ENCODE measurements around the gene CAV1.

DNA sequence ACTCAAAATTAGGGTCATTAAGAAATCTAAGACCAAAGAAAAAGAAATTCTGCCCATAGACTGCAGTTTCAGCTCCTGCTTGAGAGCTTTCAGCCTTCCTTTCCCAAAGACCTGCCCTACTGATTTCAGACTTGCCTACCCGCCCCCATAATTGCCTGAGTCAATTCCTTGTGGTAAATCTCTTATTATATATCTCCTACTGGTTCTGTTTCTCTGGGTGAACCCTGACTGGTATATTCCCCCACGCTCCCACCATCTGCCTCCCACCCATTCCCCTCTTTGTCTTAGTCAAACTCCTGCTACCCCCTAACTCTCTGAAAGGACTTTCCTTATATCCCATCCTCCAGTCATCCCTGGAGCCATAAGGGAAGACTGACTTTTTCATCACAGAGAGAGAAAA is 82.5 kb downstream of the CAV1 start:
- TF ChIP-seq, protein P1, sequence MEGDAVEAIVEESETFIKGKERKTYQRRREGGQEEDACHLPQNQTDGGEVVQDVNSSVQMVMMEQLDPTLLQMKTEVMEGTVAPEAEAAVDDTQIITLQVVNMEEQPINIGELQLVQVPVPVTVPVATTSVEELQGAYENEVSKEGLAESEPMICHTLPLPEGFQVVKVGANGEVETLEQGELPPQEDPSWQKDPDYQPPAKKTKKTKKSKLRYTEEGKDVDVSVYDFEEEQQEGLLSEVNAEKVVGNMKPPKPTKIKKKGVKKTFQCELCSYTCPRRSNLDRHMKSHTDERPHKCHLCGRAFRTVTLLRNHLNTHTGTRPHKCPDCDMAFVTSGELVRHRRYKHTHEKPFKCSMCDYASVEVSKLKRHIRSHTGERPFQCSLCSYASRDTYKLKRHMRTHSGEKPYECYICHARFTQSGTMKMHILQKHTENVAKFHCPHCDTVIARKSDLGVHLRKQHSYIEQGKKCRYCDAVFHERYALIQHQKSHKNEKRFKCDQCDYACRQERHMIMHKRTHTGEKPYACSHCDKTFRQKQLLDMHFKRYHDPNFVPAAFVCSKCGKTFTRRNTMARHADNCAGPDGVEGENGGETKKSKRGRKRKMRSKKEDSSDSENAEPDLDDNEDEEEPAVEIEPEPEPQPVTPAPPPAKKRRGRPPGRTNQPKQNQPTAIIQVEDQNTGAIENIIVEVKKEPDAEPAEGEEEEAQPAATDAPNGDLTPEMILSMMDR (IDR thresholded peaks at IDR 0.05) = no peak
- TF ChIP-seq ZFX (IDR thresholded peaks at IDR 0.05; ENCODE audit: borderline replicate concordance) = no peak
